Measurements from ENCODE around the gene ZNF565.
"Not testable (repeated sequence)": the region's sequence is repeated elsewhere in the genome, so short reads cannot be mapped to it uniquely, and the experiment has no call there.

ZNF565 gene

DNA sequence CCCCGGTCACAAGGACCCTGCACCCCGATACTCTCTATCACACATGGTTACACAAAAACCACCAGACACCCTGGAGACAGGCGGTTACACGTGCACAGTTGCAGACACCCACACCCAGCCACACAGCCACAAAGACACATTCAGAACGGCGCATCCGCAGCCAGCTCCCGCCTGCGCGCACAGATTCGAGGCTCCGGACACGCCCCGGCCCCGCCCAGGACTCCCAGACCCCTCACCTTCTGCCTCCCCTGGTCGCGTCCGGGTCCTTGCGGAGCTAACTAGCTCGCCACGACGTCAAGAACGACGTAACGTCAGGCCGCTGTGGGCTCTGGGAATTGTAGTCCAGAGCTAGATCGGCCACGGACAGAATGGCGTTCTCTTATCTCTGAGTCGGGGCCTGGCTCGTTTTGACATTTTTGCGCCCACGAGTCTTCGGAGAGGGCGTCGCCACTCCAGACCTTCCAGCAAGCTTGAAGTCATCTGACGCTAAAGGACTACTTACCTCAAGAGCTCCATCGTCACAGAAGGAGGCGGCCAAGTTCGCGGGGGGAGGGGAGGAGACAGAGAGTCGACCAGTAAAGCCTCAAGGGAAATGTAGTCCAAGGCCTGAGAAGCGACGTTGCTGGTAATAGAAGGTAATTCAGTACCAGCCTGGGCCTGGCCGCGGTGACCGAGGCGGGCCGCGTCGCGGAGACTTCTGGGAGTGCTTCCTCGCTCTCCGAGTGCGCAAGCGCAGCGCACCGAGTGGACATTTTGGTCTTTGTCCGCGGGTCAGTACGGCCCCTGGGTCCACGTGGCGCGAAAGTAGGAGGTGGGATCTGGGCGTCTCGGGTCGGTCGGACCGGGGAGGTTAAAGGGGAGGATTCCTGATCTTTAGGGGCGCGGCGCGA, at the start of gene ZNF565, which contains the start of gene ZNF146:
Gene ZNF565, minus strand, starts transcription at position 280 of the 890 bp plus-strand sequence. CDS start 12,680 bp downstream, outside the sequence.
Gene ZNF146, plus strand, starts transcription at position 721 of the 890 bp plus-strand sequence. CDS start 21,335 bp downstream, outside the sequence.
- peak; percentile 94 to 99 (median 95) for DNase-seq (ENCODE audit: low read depth in 3 of 3)

GRCh38 chr19:36259211-36259610, 44.7 kb upstream of the ZNF565 start:
- DNase-seq (ENCODE audit: low read depth in 3 of 3), result no peak

DNA sequence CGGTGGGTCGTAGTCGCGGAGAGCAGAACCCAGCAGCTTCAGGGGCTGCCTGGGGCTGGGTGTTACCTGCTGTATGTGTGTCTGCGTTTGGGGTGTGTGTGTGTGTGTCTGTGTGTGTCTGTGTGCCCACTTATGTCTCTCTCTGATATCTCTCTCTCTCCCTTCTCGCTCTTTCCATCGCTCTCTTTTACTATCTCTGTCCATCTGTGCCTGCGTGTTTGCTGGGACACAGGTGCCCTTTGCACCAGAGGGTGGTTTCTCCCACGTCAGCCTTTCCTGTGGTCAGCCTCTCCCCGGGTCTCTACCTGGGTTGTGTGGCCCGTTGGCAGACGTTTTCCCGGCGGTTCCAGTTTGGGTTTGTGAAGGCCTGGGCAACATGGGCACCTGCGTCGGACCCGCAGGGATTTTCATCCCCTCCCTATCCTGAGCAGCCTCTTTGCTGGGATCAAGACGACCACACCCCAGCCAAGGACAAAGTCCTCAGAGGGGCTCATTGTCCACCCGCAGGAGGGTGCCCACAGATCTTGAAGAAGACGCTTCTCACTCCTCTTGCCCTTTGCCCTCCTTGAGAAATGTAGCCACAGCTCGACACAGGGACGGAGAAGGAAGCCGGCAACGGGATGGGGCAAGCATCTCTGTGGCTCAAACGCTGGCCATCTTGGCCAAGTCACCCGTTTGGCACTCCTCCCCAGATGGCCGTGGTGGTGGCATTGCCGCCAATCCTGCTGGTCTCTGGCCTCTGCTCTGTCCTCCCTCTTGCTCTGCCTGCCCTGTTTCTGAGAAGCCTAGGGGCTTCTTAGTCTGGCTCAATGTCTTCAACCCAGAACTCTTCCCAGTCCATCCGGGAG, 43.8 kb upstream of the ZNF565 start:
- no peak for DNase-seq (ENCODE audit: low read depth in 3 of 3)

DNA sequence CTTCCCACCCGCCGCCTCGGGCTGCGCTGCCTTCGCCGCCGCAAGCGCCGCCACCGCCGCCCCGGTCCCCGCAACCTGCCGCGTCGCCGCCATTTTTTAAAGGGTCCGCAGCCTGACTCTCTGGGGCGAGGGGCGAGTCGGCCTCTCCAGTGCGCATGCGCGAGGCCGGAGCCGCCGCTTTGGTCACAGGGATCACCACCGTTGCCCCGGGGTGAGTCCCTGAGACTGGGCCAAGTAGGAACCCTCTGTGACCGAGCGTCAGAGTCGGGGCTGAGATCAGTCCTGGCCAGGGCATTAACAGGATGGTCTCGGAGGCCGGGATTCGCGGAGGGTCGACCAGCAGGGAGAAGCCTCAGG, 43.0 kb upstream of the ZNF565 start:
- no peak for DNase-seq (ENCODE audit: low read depth in 3 of 3)

- DNase-seq (ENCODE audit: low read depth in 3 of 3), result no peak
Observed at GRCh38 chr19:36256853-36257519, 42.5 kb upstream of the ZNF565 start.

DNA sequence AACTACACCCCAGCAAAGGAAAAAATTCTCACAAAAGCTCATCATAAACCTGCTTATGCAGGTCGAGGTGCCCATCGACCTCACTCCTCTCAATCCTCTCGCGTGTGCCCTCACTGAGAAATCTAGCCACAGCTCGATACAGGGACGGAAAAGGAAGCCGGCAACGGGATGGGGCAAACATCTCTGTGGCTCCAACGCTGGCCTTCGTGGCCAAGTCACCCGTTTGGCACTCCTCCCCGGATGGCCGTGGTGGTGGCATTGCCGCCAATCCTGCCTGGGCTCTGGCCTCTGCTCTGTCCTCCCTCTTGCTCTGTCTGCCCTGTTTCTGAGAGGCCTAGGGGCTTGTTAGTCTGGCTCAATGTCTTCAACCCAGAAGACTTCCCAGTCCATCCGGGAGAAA, 41.6 kb upstream of the ZNF565 start:
- no peak for DNase-seq (ENCODE audit: low read depth in 3 of 3)

DNA sequence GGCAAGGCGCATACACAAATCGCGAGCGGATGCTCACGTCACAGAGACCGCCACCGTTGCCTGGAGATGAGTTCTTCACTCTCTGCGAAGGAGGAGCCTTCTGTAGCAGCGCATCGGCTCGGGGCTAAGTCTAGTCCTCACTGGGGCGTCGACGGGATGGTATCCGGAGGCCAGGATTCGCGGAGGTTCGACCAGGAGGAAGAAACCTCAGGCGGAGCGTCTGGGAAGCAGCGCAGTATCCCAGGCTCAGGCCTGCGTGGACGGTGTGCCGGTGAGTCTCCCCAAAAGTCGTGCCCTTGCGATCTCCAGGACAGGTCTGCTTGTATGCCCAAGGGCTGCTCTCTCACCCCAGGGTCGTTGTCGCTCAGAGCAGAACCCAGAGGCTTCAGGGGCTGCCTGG, 40.9 kb upstream of the ZNF565 start:
- no peak for DNase-seq (ENCODE audit: low read depth in 3 of 3)

- DNase-seq (ENCODE audit: low read depth in 3 of 3), result no peak
Observed at GRCh38 chr19:36254848-36255247, 40.4 kb upstream of the ZNF565 start.

- no peak for DNase-seq (ENCODE audit: low read depth in 3 of 3)
Observed at GRCh38 chr19:36252047-36252446, 37.6 kb upstream of the ZNF565 start.

DNA sequence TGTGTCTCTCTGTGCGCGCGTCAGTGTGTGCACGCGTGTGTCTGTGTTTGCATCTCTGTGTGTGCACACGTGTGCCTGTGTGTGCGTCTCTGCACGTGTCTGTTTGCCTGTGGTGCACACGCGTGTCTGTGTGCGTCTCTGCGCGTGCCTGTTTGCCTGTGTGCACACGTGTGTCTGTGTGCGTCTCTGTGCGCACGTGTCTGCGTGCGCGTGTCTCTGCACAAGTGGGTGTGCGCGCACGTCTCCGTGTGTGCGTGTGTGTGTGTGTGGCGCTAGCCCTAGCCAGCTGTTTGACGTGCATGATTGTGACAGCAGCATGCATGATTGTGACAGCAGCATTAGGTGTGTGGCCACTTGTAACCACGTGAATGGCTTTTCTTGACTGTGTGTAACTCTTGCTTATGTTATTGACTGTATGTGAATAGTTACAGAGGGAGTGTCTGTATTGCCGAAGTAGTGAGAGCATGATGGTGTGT, 31.6 kb upstream of the ZNF565 start:
- no peak for DNase-seq (ENCODE audit: low read depth in 3 of 3)

DNA sequence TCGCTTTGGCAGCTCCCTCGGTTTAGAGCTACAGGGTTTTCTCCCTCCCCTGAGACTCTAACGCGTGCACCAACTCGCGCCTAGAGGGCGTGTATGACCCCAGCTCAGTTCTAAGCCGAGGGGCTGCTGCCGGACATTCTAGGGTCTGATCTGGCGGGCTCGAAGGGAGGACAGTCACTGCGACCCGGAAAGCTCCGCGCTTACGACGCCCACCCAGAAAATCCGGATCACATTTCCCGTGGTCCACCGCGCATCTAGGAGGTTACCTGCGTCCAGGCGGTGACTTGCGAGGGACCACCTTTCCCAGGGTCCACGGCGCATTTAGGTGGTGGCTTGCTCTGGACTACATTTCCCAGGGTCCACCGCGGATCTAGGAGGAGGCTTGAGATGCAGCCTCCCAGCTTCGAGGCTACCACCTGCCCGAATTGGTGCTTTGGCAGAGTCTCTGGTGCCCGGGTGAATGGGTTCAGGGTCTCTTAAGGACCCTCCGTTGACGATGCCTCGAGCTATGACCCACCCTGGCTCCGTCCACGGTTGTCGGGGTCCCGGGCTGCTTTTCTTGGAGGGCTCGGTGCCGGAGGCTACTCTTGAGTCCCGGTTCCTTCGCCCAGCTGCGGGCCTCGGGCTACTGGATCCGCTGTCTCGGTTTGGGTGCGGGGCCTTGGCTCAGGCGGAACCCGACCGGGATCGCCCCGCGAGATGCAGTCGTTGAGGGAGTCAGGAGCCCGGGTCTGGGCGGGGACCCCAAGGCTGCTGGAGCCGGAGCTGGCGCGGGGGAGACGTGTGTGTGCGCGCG, 30.9 kb upstream of the ZNF565 start:
- DNase-seq (ENCODE audit: low read depth in 3 of 3), result no peak

DNA sequence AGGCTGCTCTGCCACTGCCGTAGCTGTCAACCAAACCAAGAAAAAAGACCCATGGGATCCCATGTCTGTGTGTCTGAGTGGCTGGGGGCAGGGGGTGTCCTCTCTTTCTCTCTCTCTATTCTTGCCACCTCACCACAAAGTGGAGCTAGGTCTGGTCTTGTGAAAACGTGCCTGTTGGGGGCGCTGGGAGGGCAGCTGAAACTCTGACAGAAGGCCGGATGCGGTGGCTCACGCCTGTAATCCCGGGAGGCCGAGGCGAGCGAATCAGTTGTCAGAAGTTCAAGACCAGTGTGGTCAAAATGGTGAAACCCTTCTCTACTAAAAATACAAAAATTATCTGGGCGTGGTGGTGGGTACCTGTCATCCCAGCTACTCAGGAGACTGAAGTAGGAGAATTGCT, 29.6 kb upstream of the ZNF565 start:
- no peak for DNase-seq (ENCODE audit: low read depth in 3 of 3)

- DNase-seq (ENCODE audit: low read depth in 3 of 3), result no peak
Observed at GRCh38 chr19:36236946-36237310, 22.5 kb upstream of the ZNF565 start.

DNA sequence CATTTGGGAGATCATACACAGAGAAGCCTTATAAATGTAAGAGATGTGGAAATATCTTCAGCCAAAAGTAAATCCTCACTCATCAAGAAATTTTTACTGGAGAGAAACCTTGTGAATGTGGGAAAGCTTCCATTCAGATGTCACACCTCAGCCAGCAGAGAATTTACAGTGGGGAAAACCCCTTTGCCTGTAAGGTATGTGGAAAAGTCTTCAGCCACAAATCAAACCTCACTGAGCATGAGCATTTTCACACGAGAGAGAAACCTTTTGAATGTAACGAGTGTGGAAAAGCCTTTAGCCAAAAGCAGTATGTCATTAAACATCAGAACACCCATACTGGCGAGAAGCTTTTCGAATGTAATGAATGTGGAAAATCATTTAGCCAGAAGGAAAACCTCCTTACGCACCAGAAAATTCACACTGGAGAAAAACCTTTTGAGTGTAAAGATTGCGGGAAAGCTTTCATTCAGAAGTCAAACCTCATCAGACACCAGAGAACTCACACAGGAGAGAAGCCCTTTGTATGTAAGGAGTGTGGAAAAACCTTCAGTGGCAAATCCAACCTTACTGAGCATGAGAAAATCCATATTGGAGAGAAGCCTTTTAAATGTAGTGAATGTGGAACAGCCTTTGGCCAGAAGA, 22.0 kb upstream of the ZNF565 start:
- DNase-seq (ENCODE audit: low read depth in 3 of 3), result no peak

DNA sequence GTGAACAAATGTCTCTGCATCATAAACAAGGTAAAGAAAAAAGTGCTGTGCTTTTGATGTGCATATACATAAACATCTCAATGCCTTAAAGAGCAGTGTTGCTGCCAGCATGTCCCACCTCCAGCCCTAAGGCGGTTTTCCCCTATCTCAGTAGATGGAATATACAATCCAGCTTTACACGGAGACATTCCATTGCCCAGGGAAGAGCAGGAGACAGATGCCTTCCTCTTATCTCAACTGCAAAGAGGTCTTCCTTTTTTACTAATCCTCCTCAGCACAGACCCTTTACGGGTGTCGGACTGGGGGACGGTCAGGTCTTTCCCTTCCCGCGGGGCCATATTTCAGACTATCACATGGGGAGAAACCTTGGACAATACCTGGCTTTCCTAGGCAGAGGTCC, 19.2 kb upstream of the ZNF565 start:
- DNase-seq (ENCODE audit: low read depth in 3 of 3), result not testable (repeated sequence)

DNA sequence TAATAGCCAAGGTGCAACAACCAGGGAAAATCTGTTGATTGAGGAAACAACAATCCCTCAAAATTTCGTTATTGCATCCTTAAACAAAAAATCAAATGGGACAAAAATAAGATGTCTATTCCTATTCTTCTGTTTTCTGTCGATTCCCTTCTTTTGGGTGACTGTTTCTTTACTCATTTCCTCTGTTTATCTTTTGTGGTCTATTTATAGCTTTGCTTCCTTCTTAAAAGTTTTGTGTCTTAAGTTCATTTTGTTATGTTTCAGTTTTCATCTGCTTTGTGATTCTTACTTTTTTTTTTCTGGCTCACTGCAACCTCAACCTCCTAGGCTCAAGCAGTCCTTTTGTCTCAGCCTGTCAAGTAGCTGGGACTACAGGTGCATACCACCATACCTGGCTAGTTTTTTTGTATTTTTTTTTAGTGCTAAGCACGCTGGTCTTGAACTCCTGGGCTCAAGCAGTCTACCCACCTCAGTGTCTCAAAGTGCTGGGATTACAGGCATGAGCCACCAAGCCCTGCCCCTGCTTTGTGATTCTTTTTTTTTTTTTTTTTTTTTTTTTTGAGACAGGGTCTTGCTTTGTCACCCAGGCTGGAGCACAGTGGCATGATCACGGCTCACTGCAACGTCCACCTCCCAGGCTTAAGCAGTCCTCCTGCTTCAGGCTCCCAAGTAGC, 10.9 kb upstream of the ZNF565 start:
- DNase-seq (ENCODE audit: low read depth in 3 of 3), result no peak

DNA sequence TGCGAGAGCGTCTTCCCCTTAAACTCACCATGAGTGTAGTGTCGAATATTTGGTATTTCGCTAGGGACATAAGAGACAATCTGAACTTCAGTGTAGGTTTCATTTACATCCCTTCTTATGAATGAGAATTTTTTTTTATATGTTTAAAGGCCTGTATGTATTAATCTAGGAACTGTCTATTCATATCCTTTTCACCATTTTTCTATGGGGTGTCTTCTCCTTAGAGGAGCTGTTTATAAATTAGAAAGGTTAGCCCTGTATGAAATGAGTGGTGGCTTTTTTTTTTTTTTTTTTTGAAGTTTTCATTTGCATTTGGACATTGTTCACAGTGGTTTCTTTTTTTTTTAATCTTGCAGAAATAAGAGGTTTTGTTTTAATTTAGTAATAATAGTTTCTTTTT, 8.0 kb upstream of the ZNF565 start:
- DNase-seq (ENCODE audit: low read depth in 3 of 3), result no peak

GRCh38 chr19:36221474-36221873, 7.0 kb upstream of the ZNF565 start:
- no peak for DNase-seq (ENCODE audit: low read depth in 3 of 3)

GRCh38 chr19:36215276-36216123, 1.0 kb upstream of the ZNF565 start:
- DNase-seq (ENCODE audit: low read depth in 3 of 3), result peak in 1 of 3 experiments; percentile 11
